Stimulated activated naive B cell treated with anti-CD40 and anti-IgM and Interleukin-4, amounts not matched to agents 10 μg/mL and 1 μg/mL and 100 μg/mL, for 72 hours (primary cell): ENCODE data around the gene ORM1.

ENCODE experiments used
- ATAC-seq, 2 donors: fragments of 150-1000 bp; cut with Tn5 transposase; replicated peaks; 2 replicates each; pipeline ENCODE4 v1.10.0; 2021; ENCODE audit warnings: moderate library complexity in 1 of 2
- DNase-seq: peaks from one replicate; pipeline ENCODE4 v3.0.0; 2021
- H3K27ac Mint-ChIP-seq: one replicate; pipeline ENCODE4 v1.8.0; 2022; ENCODE audit warnings: mild to moderate bottlenecking, mixed read lengths
- H3K27me3 Mint-ChIP-seq, 2 donors: one replicate each; pipeline ENCODE4 v1.8.0; 2022; ENCODE audit warnings: mixed read lengths in 2 of 2
- H3K36me3 Mint-ChIP-seq, 2 donors: one replicate each; pipeline ENCODE4 v1.8.0; 2022; ENCODE audit warnings: mixed read lengths in 2 of 2, mild to moderate bottlenecking in 1 of 2
- H3K4me1 Mint-ChIP-seq, 2 donors: one replicate each; pipeline ENCODE4 v1.8.0; 2022; ENCODE audit warnings: mixed read lengths in 2 of 2, mild to moderate bottlenecking in 1 of 2
- H3K4me3 Mint-ChIP-seq, 2 donors: one replicate each; pipeline ENCODE4 v1.8.0; 2022; ENCODE audit warnings: mild to moderate bottlenecking in 2 of 2, mixed read lengths in 2 of 2, moderate library complexity in 1 of 2
- H3K9me3 Mint-ChIP-seq, 2 donors: one replicate each; pipeline ENCODE4 v1.8.0; 2022; ENCODE audit warnings: mixed read lengths in 2 of 2, mild to moderate bottlenecking in 1 of 2

ORM1 gene

GRCh38 chr9:114294664-114295063, 28.2 kb upstream of the ORM1 start:
- H3K36me3 Mint-ChIP-seq = no peaks in the 10 kb centered on the region
- H3K4me3 Mint-ChIP-seq = no peak overlapping the region
- peaks cover 0 to 9% of the 10 kb centered on the region in 2 donors for H3K9me3 Mint-ChIP-seq
- H3K27me3 Mint-ChIP-seq = peaks cover 14 to 19% of the 10 kb centered on the region in 2 donors
- DNase-seq = no peak
- H3K27ac Mint-ChIP-seq = no peak overlapping the region
- ATAC-seq = no peak
- H3K4me1 Mint-ChIP-seq = peaks cover 6% of the 10 kb centered on the region in 2 donors

GRCh38 chr9:114296338-114296737, 26.6 kb upstream of the ORM1 start:
- no peak overlapping the region for H3K27ac Mint-ChIP-seq
- peaks cover 0 to 9% of the 10 kb centered on the region in 2 donors for H3K9me3 Mint-ChIP-seq
- no peaks in the 10 kb centered on the region for H3K4me1 Mint-ChIP-seq
- no peak overlapping the region for H3K4me3 Mint-ChIP-seq
- peaks cover 14 to 20% of the 10 kb centered on the region in 2 donors for H3K27me3 Mint-ChIP-seq
- ATAC-seq = no peak
- DNase-seq = no peak
- H3K36me3 Mint-ChIP-seq = no peaks in the 10 kb centered on the region

- Mint-ChIP-seq H3K27ac (no peak overlapping the region), H3K9me3 (peaks cover 0 to 8% of the 10 kb centered on the region in 2 donors), H3K36me3 (no peaks in the 10 kb centered on the region), H3K4me3 (no peak overlapping the region), H3K27me3 (peaks cover 7 to 8% of the 10 kb centered on the region in 2 donors), H3K4me1 (no peaks in the 10 kb centered on the region)
- ATAC-seq (no peak), DNase-seq (no peak)
Observed at GRCh38 chr9:114299286-114300152, 23.4 kb upstream of the ORM1 start.

GRCh38 chr9:114300153-114300845, 22.6 kb upstream of the ORM1 start:
- H3K4me3 Mint-ChIP-seq = no peak overlapping the region
- peaks cover 0 to 3% of the 10 kb centered on the region in 2 donors for H3K9me3 Mint-ChIP-seq
- DNase-seq (no peak), ATAC-seq (no peak)
- peaks cover 0 to under 1% of the 10 kb centered on the region in 2 donors for H3K4me1 Mint-ChIP-seq
- no peaks in the 10 kb centered on the region for H3K36me3 Mint-ChIP-seq
- H3K27ac Mint-ChIP-seq = no peak overlapping the region
- H3K27me3 Mint-ChIP-seq = peaks cover 7 to 11% of the 10 kb centered on the region in 2 donors

- Mint-ChIP-seq H3K36me3 (no peaks in the 10 kb centered on the region), H3K4me3 (no peak overlapping the region), H3K27ac (no peak overlapping the region), H3K4me1 (peaks cover 4 to 9% of the 10 kb centered on the region in 2 donors), H3K27me3 (peaks cover 11 to 14% of the 10 kb centered on the region in 2 donors), H3K9me3 (no peaks in the 10 kb centered on the region)
- DNase-seq (no peak), ATAC-seq (no peak)
Observed at GRCh38 chr9:114300846-114301797, 21.8 kb upstream of the ORM1 start.

GRCh38 chr9:114301798-114302565, 20.9 kb upstream of the ORM1 start:
- no peaks in the 10 kb centered on the region for H3K9me3 Mint-ChIP-seq
- DNase-seq (no peak), ATAC-seq (no peak)
- peaks cover 11 to 17% of the 10 kb centered on the region in 2 donors for H3K27me3 Mint-ChIP-seq
- H3K36me3 Mint-ChIP-seq = no peaks in the 10 kb centered on the region
- H3K27ac Mint-ChIP-seq = no peak overlapping the region
- H3K4me3 Mint-ChIP-seq = no peak overlapping the region
- H3K4me1 Mint-ChIP-seq = peaks cover 4 to 11% of the 10 kb centered on the region in 2 donors

GRCh38 chr9:114302727-114303126, 20.2 kb upstream of the ORM1 start:
- DNase-seq = no peak
- Mint-ChIP-seq H3K4me3 (no peak overlapping the region), H3K27me3 (peaks cover 11 to 17% of the 10 kb centered on the region in 2 donors), H3K9me3 (no peaks in the 10 kb centered on the region), H3K36me3 (no peaks in the 10 kb centered on the region), H3K4me1 (peaks cover 4 to 11% of the 10 kb centered on the region in 2 donors), H3K27ac (no peak overlapping the region)
- no peak for ATAC-seq

- DNase-seq (no peak), ATAC-seq (no peak)
- no peak overlapping the region for H3K27ac Mint-ChIP-seq
- peaks cover 4 to 11% of the 10 kb centered on the region in 2 donors for H3K4me1 Mint-ChIP-seq
- H3K27me3 Mint-ChIP-seq = peaks cover 11 to 17% of the 10 kb centered on the region in 2 donors
- no peaks in the 10 kb centered on the region for H3K36me3 Mint-ChIP-seq
- H3K9me3 Mint-ChIP-seq = no peaks in the 10 kb centered on the region
- H3K4me3 Mint-ChIP-seq = no peak overlapping the region
Observed at GRCh38 chr9:114303571-114303970, 19.3 kb upstream of the ORM1 start.

GRCh38 chr9:114303977-114304376, 18.9 kb upstream of the ORM1 start:
- no peaks in the 10 kb centered on the region for H3K9me3 Mint-ChIP-seq
- H3K27me3 Mint-ChIP-seq = peaks cover 11 to 17% of the 10 kb centered on the region in 2 donors
- H3K27ac Mint-ChIP-seq = no peak overlapping the region
- peaks cover 4 to 11% of the 10 kb centered on the region in 2 donors for H3K4me1 Mint-ChIP-seq
- H3K4me3 Mint-ChIP-seq = no peak overlapping the region
- ATAC-seq (no peak), DNase-seq (no peak)
- no peaks in the 10 kb centered on the region for H3K36me3 Mint-ChIP-seq

- Mint-ChIP-seq H3K4me1 (peaks cover 4 to 11% of the 10 kb centered on the region in 2 donors), H3K27ac (no peak overlapping the region), H3K9me3 (no peaks in the 10 kb centered on the region), H3K36me3 (no peaks in the 10 kb centered on the region), H3K4me3 (no peak overlapping the region), H3K27me3 (peaks cover 11 to 17% of the 10 kb centered on the region in 2 donors)
- DNase-seq = no peak
- no peak for ATAC-seq
Observed at GRCh38 chr9:114304416-114305188, 18.3 kb upstream of the ORM1 start.

GRCh38 chr9:114307899-114308267, 15.0 kb upstream of the ORM1 start:
- H3K4me3 Mint-ChIP-seq = no peak overlapping the region
- H3K27me3 Mint-ChIP-seq = peaks cover 7 to 10% of the 10 kb centered on the region in 2 donors
- H3K27ac Mint-ChIP-seq = no peak overlapping the region
- H3K9me3 Mint-ChIP-seq = no peaks in the 10 kb centered on the region
- no peaks in the 10 kb centered on the region for H3K36me3 Mint-ChIP-seq
- peaks cover 4 to 11% of the 10 kb centered on the region in 2 donors for H3K4me1 Mint-ChIP-seq
- ATAC-seq (no peak), DNase-seq (no peak)

GRCh38 chr9:114308361-114308950, 14.4 kb upstream of the ORM1 start:
- ATAC-seq (no peak), DNase-seq (no peak)
- H3K27me3 Mint-ChIP-seq = peaks cover 7 to 10% of the 10 kb centered on the region in 2 donors
- no peak overlapping the region for H3K27ac Mint-ChIP-seq
- H3K4me1 Mint-ChIP-seq = peaks cover 4 to 11% of the 10 kb centered on the region in 2 donors
- no peak overlapping the region for H3K4me3 Mint-ChIP-seq
- H3K36me3 Mint-ChIP-seq = no peaks in the 10 kb centered on the region
- no peaks in the 10 kb centered on the region for H3K9me3 Mint-ChIP-seq
